Activated CD4-positive, CD25-positive, alpha-beta regulatory T cell treated with anti-CD3 and anti-CD28 coated beads, Interleukin-2, amount 50 U/mL, for 16 hours (primary cell): ENCODE results near the gene PEX5L.
"Not testable (repeated sequence)": the region's sequence is repeated elsewhere in the genome, so short reads cannot be mapped to it uniquely, and the experiment has no call there.

Source experiments
- DNase-seq: peaks from one replicate; pipeline ENCODE4 v3.0.0-alpha.2; 2020; ENCODE audit warnings: low read depth, low spot score

PEX5L gene

GRCh38 chr3:180008318-180008717 is 28.4 kb downstream of the PEX5L start:
- not testable (repeated sequence) for DNase-seq

GRCh38 chr3:180004542-180004941 is 32.2 kb downstream of the PEX5L start:
- DNase-seq, result no peak

GRCh38 chr3:180002006-180002405 is 34.7 kb downstream of the PEX5L start:
- DNase-seq, result no peak

DNA sequence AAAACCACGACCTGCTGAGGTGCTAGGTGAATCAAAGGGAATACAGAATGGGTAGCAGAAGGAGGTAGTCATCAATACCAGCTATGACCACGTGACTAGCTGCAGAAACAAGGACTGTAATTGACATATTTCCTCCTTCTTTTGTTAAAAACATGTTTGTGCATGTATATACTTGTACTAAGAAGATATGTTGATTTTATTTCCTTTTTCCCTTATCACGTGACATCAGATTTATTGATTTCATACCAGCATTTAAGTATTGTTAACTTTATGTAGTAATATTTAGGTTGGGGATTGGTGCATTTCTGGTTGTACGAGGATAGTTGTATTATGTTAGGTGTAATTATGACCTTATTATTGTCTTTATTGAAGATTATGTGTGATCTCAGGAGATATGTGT is 36.2 kb downstream of the PEX5L start:
- DNase-seq, result no peak

DNA sequence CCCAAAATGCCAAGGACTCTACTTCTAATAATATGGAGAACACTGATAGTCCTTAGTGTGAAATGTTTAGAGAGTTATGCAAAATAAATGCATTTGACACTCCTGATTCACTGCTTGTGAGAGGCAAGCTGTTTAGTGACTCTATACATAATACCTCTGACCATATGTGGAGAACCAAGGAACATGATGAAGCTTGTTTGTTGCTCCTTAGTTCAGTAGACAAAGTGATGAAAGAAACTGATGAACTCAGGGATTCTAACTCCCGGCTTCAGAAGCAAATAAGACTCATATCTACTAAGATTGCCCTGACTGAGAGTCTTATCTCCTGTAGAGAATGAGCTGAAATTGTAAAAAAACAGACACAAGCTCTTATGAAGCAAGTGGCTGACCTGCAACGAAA is 41.3 kb downstream of the PEX5L start:
- no peak for DNase-seq

DNA sequence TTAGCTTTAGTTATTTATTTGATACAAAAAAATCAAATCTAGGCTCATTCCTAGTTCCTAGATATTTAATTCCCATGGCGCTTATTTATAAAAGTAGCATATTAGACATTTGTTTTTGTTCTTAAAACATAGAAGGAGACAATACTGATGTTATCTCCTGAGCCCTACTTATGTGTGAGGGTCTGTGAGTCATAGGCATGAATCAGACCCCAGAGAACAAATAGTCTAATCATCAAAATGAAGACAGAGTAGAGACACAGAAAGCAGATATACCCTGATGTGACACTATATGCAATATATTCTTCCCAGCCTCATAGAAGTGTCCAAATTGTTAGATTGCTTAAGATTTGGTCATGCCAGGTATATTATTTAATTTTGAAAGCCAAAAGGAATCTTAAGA is 44.9 kb downstream of the PEX5L start:
- DNase-seq, result no peak

GRCh38 chr3:179991104-179991503 is 45.6 kb downstream of the PEX5L start:
- no peak for DNase-seq

- DNase-seq, result no peak
These were observed 55.1 kb downstream of the PEX5L start for GRCh38 chr3:179981646-179982045.

DNA sequence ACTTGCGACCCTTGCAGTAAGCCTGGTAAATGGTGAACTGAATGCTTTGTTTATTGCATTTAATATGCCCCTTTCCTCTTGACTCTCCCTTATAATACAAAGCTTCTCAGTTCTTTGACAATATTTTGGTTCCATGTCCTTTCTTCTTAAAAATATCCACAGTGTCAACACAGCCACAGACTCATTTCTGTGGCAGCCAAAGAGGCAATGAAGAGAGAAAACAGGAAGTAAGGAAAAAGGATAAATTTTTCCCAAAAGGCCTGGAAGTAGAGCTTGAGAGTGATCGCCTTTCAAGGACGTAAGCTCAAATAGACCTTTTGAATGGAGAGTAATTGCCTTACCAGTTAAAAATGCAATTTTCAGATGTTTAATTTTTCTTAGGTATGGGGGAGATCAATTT is 59.4 kb downstream of the PEX5L start:
- no peak for DNase-seq

GRCh38 chr3:179973931-179974361 is 62.8 kb downstream of the PEX5L start:
- no peak for DNase-seq

GRCh38 chr3:179972881-179973423 is 63.8 kb downstream of the PEX5L start:
- DNase-seq, result no peak

DNA sequence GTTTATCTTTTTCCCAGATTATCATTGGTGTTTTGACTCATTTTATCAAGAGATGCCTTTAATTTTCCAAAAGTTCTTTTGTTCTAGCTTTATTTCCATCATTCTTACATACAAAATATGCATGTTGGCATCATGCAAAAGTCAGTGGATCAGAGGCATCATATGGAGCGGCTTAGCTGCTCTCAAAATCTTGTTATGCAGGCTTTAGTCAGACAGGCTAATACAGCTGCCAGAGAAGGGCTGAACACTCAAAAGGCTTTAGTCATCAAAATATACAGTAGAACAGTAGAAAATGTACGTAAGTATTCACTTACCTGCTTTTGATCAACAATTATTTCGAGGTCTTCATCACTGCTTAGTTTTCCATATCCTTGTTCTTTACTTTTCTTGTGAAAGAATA is 65.5 kb downstream of the PEX5L start:
- no peak for DNase-seq

DNA sequence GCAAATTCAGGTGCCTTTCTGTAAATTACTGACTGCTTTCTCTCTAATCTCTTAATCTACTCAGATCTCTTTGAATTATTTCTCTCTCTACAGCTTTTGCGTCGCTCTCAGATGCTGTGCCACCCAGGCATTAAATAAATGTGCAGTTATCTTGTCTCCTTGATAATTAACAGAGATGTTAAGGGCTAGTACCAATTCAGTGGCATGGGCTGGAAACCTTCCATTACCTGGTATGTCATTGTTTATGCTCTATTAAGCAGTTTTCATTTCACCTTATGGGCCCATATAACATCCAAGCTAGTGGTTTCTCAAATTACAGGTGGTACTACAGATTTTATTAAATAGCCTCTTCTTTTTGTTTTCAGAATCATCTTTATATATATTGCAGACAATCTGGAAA is 66.0 kb downstream of the PEX5L start:
- no peak for DNase-seq

GRCh38 chr3:179969525-179969924 is 67.2 kb downstream of the PEX5L start:
- DNase-seq, result no peak

GRCh38 chr3:179967622-179968021 is 69.1 kb downstream of the PEX5L start:
- DNase-seq, result no peak

DNA sequence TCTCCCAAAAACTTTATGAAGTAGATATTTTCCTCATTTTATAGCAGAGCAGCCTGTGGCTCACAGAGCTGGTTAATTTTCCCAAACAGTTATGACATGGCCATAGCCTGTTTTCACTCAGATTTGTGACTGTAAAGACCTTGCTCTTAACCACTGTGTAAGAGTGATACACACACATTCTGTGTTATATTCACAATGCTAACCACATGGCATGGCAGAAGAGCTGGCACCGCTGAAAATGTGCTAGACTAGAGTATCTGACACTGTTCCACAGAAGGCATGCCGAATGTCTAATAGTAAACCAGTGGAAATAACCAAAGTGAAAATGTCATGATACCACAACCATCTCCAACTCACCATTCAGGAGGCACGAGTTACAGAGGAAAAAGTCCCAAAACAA is 71.8 kb downstream of the PEX5L start:
- no peak for DNase-seq

- DNase-seq, result no peak
These were observed 73.9 kb downstream of the PEX5L start for GRCh38 chr3:179962629-179963387.

DNA sequence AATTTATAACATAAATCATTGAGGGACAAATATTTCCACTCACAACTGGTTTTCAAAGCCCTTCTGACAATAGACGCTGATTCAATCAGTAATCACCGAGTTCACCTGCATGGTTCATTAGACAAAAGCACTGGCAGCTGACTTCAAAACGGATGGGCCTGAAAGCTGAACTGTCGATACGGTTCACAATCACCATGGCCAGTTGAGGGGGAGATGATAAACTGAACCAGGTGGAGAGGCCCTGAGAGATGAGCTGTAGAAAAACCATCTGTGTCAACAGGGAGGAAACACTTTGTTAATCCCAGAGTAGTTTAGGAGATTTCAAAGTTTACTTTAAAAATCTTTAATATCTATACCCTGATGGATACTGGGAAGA is 75.0 kb downstream of the PEX5L start:
- no peak for DNase-seq

DNA sequence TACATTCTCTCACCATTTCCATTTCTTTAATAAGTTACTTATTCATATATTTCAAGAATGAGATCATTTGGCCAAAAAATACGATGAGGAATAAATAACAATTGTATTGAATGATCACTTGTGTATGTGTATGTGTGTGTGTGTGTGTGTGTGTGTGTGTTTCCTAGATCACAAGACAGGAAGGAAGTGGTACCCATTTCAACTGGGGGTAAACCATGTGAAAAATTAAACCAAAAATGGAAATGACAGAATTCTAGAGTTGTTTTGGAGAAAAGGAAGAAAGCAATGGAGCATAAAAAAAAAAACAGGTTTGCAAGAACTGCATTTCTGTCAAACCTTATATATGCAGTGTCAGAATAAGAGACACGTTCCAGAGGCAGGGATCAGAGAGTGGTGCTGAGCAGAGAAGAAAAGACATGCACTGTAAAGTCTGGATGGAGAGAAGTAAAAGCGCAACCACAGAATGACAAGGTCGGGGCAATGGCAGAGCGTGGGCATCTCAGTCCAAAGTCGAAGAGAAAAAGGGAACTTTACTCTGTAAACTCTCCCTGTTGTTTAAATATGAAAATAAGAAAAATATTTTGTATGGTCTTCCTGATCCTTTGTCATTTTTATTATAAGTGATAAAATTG is 75.5 kb downstream of the PEX5L start:
- no peak for DNase-seq

DNA sequence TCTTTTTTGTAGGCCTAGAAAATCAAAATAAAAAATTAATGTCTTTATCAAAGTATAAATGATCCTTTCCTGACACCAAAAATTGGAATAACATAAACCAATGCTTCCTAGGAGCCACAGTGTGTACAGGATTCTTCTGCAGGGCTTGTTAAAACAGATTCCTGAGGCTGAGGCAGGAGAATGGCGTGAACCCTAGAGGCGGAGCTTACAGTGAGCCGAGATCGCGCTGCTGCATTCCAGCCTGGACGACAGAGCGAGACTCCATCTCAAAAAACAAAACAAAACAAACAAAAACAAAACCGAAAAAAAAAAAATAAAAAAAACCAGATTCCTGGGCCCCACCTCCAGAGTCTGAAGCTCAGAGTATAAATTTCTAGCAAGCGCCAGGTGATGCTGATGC is 78.0 kb downstream of the PEX5L start:
- no peak for DNase-seq

- DNase-seq, result no peak
These were observed 78.6 kb downstream of the PEX5L start for GRCh38 chr3:179958143-179958542.

DNA sequence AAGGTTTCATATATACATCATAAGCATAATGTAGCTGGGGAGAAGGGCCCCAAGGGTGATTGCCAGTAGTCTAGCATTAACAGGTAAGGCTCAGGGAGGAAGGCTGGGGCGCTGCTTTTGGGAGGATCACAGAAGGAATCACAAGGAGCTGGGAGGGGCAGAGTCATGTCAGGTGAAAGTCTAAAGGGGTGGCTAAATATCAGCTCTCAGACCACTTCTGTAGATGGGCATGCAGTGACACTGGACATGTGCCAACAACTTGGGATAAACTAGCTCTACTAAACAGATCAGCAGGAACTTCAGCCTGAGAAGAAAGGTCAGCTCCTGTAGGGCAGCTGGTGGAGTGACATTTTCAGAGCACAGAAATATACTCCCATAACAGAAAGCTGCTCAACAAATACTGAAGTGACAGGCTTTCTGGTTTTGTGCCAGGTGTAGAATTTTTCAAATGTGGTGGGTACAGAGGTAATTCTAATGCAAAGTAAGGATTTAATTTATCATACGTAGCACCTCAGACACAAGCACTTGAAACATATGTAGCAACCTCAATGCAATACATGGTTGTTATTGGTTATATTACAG is 79.4 kb downstream of the PEX5L start:
- DNase-seq, result no peak

DNA sequence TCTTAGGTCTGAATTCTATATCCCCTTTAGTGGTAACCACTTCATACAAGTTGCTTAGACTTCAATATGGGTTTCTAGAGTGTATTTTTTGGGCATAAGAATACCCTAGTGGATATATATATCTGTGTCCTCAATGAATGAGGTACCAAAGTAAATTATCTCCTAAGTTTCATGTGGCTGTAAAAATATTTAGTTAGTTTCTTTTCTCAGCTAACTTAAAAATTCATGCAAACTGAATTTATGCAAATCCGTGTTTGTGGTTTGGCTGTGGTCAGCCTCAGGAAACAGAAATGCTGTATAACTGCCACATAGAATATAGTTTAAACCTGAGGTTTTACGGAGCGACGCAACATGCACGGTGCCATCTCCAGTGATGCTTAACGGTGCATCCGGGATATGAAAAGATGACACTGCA is 80.3 kb downstream of the PEX5L start:
- DNase-seq, result no peak
